Measurements from ENCODE around the gene PARD3.

The PARD3 gene

DNA sequence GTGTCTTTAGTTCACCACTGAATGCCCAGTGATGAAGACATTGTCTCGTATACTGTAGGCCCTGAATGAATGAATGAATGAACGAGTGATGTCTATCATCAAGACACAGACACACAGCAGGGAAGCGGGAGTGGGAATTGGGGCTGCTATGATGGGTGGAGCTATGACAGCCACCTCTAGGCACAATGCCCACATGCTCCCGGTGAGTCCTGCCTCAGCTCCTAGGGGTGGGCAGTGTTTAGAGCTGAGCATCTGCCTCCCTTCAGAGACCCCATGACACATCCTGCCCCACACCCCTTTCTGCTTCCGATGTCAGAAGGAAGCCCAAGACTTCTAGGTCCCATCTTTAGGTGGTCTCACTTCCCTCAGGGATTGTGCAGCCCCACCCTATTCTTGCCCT, 714.1 kb downstream of the PARD3 start:
- Histone ChIP-seq H3K9me2 (replicated peaks; ENCODE audit: control insufficient read depth, low read length) (no peaks in the 10 kb centered on the region), H3K4me1 (ENCODE audit: control insufficient read depth, low read length) (no peaks in the 10 kb centered on the region), H3K27me3 (ENCODE audit: control insufficient read depth, low read length) (no peaks in the 10 kb centered on the region), H3K79me2 (ENCODE audit: control insufficient read depth, low read length) (no peaks in the 10 kb centered on the region), H3K9me3 (ENCODE audit: control insufficient read depth, insufficient read depth, low read length) (no peaks in the 10 kb centered on the region), H3K4me3 (ENCODE audit: low read length) (no peak overlapping the region), H3F3A (ENCODE audit: control insufficient read depth, insufficient read depth) (no peaks in the 10 kb centered on the region), H4K20me1 (ENCODE audit: control insufficient read depth, insufficient read depth, low read depth, low read length) (no peaks in the 10 kb centered on the region), H3K27ac (ENCODE audit: low read depth, low read length) (no peak overlapping the region), H3K4me2 (ENCODE audit: low read length) (no peak overlapping the region), H3K36me3 (ENCODE audit: control insufficient read depth, low read length) (no peaks in the 10 kb centered on the region)
- TF ChIP-seq, protein P1, sequence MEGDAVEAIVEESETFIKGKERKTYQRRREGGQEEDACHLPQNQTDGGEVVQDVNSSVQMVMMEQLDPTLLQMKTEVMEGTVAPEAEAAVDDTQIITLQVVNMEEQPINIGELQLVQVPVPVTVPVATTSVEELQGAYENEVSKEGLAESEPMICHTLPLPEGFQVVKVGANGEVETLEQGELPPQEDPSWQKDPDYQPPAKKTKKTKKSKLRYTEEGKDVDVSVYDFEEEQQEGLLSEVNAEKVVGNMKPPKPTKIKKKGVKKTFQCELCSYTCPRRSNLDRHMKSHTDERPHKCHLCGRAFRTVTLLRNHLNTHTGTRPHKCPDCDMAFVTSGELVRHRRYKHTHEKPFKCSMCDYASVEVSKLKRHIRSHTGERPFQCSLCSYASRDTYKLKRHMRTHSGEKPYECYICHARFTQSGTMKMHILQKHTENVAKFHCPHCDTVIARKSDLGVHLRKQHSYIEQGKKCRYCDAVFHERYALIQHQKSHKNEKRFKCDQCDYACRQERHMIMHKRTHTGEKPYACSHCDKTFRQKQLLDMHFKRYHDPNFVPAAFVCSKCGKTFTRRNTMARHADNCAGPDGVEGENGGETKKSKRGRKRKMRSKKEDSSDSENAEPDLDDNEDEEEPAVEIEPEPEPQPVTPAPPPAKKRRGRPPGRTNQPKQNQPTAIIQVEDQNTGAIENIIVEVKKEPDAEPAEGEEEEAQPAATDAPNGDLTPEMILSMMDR (IDR thresholded peaks at IDR 0.05; ENCODE audit: low read depth, low read length, poor library complexity, severe bottlenecking): no peak
- no peak for TF ChIP-seq EZH2phosphoT487 (IDR thresholded peaks at IDR 0.05; ENCODE audit: borderline replicate concordance, low read length)

DNA sequence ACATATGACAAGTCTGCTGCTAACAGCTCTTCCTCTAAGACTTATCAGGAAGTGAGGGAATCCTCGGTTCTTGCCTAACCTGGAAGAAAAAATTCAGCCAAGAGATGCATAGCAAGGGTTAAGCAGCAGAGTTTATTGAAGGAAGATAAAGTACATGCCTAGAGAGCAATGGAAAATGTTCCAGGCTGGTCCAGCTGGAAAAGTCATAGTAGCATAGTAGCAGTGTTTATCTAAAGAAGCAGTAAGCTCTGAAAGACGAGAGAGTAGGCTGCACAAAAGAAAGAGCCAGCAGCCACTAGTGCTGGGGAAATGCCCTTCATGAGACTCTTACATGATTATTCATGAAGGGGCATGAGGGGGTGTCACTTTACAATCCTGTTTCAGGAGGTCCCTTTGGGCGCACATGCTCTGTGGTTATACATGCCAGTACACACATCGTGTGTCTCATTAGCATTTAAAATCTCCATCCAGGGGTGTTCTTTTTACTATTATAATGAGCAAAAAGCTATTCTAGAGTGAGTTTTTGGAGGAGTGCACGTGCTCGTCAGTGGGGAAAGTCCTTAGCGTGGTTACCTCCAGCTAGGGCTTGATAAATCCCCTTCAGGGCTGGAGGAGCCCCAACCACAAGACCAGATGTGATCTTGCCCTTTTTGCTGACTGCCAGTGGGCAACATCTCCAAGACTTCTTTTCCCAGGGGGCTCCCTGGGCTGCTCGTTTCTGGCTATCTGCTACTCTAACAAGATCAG, 716.1 kb downstream of the PARD3 start:
- Histone ChIP-seq H3K9me3 (ENCODE audit: control insufficient read depth, insufficient read depth, low read length) (peaks cover 6% of the 10 kb centered on the region; the same call in 1 of the 2 replicates), H4K20me1 (ENCODE audit: control insufficient read depth, insufficient read depth, low read depth, low read length) (no peaks in the 10 kb centered on the region), H3K4me3 (ENCODE audit: low read length) (no peak overlapping the region), H3K27ac (ENCODE audit: low read depth, low read length) (no peak overlapping the region), H3K4me2 (ENCODE audit: low read length) (no peak overlapping the region), H3F3A (ENCODE audit: control insufficient read depth, insufficient read depth) (no peaks in the 10 kb centered on the region), H3K36me3 (ENCODE audit: control insufficient read depth, low read length) (no peaks in the 10 kb centered on the region), H3K9me2 (replicated peaks; ENCODE audit: control insufficient read depth, low read length) (no peaks in the 10 kb centered on the region), H3K27me3 (ENCODE audit: control insufficient read depth, low read length) (no peaks in the 10 kb centered on the region), H3K4me1 (ENCODE audit: control insufficient read depth, low read length) (no peaks in the 10 kb centered on the region), H3K79me2 (ENCODE audit: control insufficient read depth, low read length) (no peaks in the 10 kb centered on the region)
- no peak for TF ChIP-seq EZH2phosphoT487 (IDR thresholded peaks at IDR 0.05; ENCODE audit: borderline replicate concordance, low read length)
- TF ChIP-seq, protein P1 (IDR thresholded peaks at IDR 0.05; ENCODE audit: low read depth, low read length, poor library complexity, severe bottlenecking): no peak

DNA sequence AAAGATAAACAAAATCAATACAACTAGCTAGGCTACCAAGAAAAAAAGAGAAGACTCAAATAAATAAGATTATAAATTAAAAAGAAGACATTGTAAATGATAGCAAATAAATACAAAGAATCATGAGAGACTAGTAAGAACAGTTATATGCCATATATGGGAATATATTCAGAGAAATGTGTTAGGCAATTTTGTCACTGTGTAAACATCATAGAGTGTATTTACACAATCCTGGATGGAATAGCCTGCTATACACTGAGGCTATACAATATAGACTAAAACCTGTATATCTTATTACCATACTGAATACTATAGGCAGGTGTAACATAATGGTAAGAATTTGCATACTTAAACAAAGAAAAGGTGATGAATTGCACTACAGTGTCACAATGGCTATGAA, 717.4 kb downstream of the PARD3 start:
- TF ChIP-seq, protein P1 (IDR thresholded peaks at IDR 0.05; ENCODE audit: low read depth, low read length, poor library complexity, severe bottlenecking): no peak
- no peak for TF ChIP-seq EZH2phosphoT487 (IDR thresholded peaks at IDR 0.05; ENCODE audit: borderline replicate concordance, low read length)
- H3K27me3 ChIP-seq (ENCODE audit: control insufficient read depth, low read length): no peaks in the 10 kb centered on the region
- peaks cover 6% of the 10 kb centered on the region; the same call in 1 of the 2 replicates for H3K9me3 ChIP-seq (ENCODE audit: control insufficient read depth, insufficient read depth, low read length)

More for the DNA sequence above, 717.4 kb downstream of the PARD3 start:
- Histone ChIP-seq H3K9me2 (replicated peaks; ENCODE audit: control insufficient read depth, low read length) (no peaks in the 10 kb centered on the region), H3K36me3 (ENCODE audit: control insufficient read depth, low read length) (no peaks in the 10 kb centered on the region), H4K20me1 (ENCODE audit: control insufficient read depth, insufficient read depth, low read depth, low read length) (no peaks in the 10 kb centered on the region), H3K79me2 (ENCODE audit: control insufficient read depth, low read length) (no peaks in the 10 kb centered on the region), H3K27ac (ENCODE audit: low read depth, low read length) (no peak overlapping the region), H3K4me1 (ENCODE audit: control insufficient read depth, low read length) (no peaks in the 10 kb centered on the region), H3K4me2 (ENCODE audit: low read length) (no peak overlapping the region), H3F3A (ENCODE audit: control insufficient read depth, insufficient read depth) (no peaks in the 10 kb centered on the region), H3K4me3 (ENCODE audit: low read length) (no peak overlapping the region)
